Upper lobe of left lung (tissue), 4 donors: Measurements from ENCODE around the gene FHIT.

Experiments
- EP300 ChIP-seq, 4 donors: sonication (generic); formaldehyde crosslinking; IDR thresholded peaks; one replicate each; pipeline ENCODE4 v1.5.1; 2017; ENCODE audit warnings: antibody characterized with exemption in 4 of 4, control low read depth in 2 of 4
- POLR2A ChIP-seq, 4 donors: fragments of 450-650 bp; IDR thresholded peaks; one replicate each; pipeline ENCODE4 v1.5.1; 2016 to 2017; ENCODE audit warnings: antibody characterized with exemption in 4 of 4, mild to moderate bottlenecking in 2 of 4
- POLR2AphosphoS5 ChIP-seq, 2 donors: sonication (generic); formaldehyde crosslinking; IDR thresholded peaks; one replicate each; pipeline ENCODE4 v1.5.1; 2017; ENCODE audit warnings: antibody characterized with exemption in 2 of 2
- TF ChIP-seq, protein P1 (sequence below), 6 experiments: fragments of 450-650 bp in 4 of 6; fragments of 200-600 bp in 2 of 6; sonication (generic) in 2 of 6; IDR thresholded peaks; one replicate each; pipeline ENCODE4 v1.5.1; 2016 to 2019; ENCODE audit warnings: antibody characterized with exemption in 6 of 6

DNA sequence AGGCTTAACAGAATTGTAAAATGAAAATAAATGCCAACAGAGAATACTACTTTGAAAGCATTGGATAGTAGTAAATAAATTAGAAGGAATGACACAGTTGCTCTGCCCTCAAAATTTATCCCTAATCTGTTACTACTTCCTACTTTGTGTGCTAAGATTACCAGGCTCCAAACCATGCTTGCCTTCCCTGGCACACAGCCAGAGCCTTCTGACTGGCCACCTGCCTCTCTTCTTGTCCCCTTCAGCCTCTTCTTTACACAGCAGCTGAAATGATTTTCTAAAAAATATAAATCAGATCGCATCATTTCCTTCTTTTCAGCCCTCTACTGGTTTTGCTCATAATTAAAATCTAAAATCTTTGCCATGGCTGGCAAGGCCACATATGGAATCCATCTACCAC, 334.1 kb downstream of the FHIT start:
- TF ChIP-seq, protein P1, sequence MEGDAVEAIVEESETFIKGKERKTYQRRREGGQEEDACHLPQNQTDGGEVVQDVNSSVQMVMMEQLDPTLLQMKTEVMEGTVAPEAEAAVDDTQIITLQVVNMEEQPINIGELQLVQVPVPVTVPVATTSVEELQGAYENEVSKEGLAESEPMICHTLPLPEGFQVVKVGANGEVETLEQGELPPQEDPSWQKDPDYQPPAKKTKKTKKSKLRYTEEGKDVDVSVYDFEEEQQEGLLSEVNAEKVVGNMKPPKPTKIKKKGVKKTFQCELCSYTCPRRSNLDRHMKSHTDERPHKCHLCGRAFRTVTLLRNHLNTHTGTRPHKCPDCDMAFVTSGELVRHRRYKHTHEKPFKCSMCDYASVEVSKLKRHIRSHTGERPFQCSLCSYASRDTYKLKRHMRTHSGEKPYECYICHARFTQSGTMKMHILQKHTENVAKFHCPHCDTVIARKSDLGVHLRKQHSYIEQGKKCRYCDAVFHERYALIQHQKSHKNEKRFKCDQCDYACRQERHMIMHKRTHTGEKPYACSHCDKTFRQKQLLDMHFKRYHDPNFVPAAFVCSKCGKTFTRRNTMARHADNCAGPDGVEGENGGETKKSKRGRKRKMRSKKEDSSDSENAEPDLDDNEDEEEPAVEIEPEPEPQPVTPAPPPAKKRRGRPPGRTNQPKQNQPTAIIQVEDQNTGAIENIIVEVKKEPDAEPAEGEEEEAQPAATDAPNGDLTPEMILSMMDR (IDR thresholded peaks at IDR 0.05) = no peak
- TF ChIP-seq POLR2A (IDR thresholded peaks at IDR 0.05) = no peak
- no peak for TF ChIP-seq POLR2AphosphoS5 (IDR thresholded peaks at IDR 0.05)
- no peak for TF ChIP-seq EP300 (IDR thresholded peaks at IDR 0.05)
